ENCODE data around the gene NAA38.
"Not testable (repeated sequence)": the region's sequence is repeated elsewhere in the genome, so short reads cannot be mapped to it uniquely, and the experiment has no call there.

The NAA38 gene

DNA sequence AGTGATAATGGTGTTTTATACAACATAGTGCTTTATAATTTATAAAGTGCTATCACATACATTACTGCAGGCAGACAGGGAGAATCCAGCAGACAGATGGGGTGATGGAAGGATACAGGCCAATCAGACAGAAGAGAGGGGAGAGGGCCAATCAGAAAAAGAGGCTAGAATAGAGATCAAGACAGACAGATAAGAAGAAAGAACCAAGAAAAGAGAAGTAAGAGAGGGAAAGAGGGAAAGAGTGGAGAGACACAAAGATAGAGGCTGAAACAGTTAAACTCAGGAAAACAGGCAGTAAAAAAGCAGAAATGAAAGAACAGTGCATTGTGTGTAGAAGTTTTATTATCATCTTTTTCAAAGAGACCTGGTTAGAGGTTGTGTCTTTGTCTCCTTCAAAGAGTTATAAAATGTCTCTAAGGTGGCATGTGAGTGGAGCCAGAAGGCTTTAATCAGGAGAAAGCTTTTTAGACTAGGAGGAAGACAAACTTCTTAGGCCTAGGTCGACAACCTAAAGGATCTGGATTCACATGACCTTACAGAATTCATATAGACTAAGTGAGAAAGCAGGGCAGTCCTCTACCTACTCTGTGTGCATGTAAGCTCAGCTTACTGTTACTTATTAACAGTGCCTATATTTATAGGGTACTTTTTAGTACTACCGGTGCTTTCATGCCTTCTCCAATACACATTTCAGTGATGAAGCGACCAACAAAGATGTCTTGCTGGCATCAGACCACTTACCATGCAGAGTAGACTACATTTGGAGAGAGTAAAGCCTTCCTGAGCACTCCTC is 22.9 kb upstream of the NAA38 start:
- TF ChIP-seq, protein P1, sequence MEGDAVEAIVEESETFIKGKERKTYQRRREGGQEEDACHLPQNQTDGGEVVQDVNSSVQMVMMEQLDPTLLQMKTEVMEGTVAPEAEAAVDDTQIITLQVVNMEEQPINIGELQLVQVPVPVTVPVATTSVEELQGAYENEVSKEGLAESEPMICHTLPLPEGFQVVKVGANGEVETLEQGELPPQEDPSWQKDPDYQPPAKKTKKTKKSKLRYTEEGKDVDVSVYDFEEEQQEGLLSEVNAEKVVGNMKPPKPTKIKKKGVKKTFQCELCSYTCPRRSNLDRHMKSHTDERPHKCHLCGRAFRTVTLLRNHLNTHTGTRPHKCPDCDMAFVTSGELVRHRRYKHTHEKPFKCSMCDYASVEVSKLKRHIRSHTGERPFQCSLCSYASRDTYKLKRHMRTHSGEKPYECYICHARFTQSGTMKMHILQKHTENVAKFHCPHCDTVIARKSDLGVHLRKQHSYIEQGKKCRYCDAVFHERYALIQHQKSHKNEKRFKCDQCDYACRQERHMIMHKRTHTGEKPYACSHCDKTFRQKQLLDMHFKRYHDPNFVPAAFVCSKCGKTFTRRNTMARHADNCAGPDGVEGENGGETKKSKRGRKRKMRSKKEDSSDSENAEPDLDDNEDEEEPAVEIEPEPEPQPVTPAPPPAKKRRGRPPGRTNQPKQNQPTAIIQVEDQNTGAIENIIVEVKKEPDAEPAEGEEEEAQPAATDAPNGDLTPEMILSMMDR (IDR thresholded peaks at IDR 0.05; ENCODE audit: low read depth, low read length), result no peak
- no peak for DNase-seq (ENCODE audit: extremely low read depth, low read depth)

DNA sequence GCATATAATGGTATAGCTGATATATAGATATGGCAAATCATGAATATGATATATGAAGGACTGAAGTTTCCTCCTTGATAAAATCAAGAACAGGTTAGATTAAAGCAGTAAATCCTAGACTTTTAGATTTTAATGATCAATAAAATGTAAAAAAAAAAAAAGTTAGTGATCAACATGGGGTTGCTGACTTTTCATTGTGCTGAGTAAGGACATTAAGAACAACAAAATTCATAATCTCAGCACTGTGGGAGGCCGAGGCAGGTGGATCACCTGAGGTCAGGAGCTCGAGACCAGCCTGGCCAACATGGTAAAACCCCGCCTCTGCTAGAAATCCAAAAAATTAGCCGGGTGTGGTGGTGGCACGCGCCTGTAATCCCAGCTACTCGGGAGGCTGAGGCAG is 20.9 kb upstream of the NAA38 start:
- DNase-seq (ENCODE audit: extremely low read depth, low read depth), result no peak
- TF ChIP-seq, protein P1 (IDR thresholded peaks at IDR 0.05; ENCODE audit: low read depth, low read length), result no peak

DNA sequence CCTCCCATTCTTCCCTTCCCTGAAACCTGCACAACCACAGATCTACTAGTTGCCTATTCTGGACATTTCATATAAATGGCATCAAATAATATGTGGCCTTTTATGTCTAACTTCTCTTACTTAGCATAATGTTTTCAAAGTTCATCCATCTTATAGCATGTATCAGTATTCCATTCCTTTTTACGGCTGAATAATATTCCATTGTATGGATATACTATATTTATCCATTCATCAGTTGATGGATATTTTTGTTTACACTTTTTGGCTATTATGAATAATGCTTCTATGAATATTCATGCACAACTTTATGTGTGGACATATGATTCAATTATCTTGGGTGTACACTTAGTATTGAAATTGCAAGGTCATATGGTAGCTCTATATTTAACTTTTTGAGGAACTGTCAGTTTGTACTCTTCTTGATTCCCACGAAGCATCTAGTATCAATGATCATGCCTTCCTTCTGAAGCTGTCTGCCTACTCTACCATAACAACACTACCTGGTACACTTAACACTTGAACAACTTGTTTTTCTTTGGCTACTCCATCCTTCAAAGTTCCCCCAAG is 18.5 kb upstream of the NAA38 start:
- TF ChIP-seq, protein P1 (IDR thresholded peaks at IDR 0.05; ENCODE audit: low read depth, low read length), result no peak
- no peak for DNase-seq (ENCODE audit: extremely low read depth, low read depth)

DNA sequence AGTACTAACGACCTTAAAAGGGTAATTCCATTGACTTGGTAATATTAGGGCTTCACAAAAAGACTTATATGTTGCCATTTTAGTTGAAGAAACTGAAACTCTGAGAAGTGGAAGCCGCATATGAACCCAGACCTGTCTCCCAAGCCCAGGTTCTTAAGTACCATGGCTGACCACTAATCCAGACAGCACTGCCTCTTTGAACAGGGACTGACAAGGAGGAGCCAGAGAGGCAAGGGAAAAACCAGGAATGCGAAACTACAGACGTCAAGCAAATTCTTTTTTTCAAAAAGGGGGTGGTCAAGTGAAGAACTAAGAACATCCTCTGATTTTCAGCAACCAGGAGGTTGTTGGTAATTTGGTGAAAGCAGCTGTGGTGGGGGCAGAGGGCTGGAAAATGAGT is 15.7 kb upstream of the NAA38 start:
- DNase-seq (ENCODE audit: extremely low read depth, low read depth), result no peak
- TF ChIP-seq, protein P1 (IDR thresholded peaks at IDR 0.05; ENCODE audit: low read depth, low read length), result no peak

- DNase-seq (ENCODE audit: extremely low read depth, low read depth), result no peak
- TF ChIP-seq, protein P1 (IDR thresholded peaks at IDR 0.05; ENCODE audit: low read depth, low read length), result no peak
These were observed 10.5 kb upstream of the NAA38 start for GRCh38 chr17:7867881-7868329.

- TF ChIP-seq, protein P1 (IDR thresholded peaks at IDR 0.05; ENCODE audit: low read depth, low read length), result no peak
- no peak for DNase-seq (ENCODE audit: extremely low read depth, low read depth)
These were observed 7.8 kb upstream of the NAA38 start for GRCh38 chr17:7864995-7865650.

GRCh38 chr17:7864384-7864783 is 7.0 kb upstream of the NAA38 start:
- not testable (repeated sequence) for DNase-seq (ENCODE audit: extremely low read depth, low read depth)
